HEK293T (cell line): ENCODE results near the gene LYSMD2.

Experiments
- ARNT ChIP-seq: fragments of 450-650 bp; IDR thresholded peaks from 2 replicates; pipeline ENCODE4 v1.6.1; 2017; ENCODE audit warnings: mild to moderate bottlenecking
- CTBP1 ChIP-seq: fragments of 450-650 bp; IDR thresholded peaks from 2 replicates; pipeline ENCODE4 v1.6.1; 2016; ENCODE audit warnings: borderline replicate concordance
- ELF4 ChIP-seq: fragments of 450-650 bp; IDR thresholded peaks from 2 replicates; pipeline ENCODE4 v1.6.1; 2017; ENCODE audit warnings: antibody characterized with exemption
- FOXA1 ChIP-seq: fragments of 450-650 bp; IDR thresholded peaks from 2 replicates; pipeline ENCODE4 v1.6.1; 2016; ENCODE audit warnings: mild to moderate bottlenecking
- FOXK2 ChIP-seq: fragments of 450-650 bp; IDR thresholded peaks from 2 replicates; pipeline ENCODE4 v1.6.1; 2016; ENCODE audit warnings: mild to moderate bottlenecking
- FOXM1 ChIP-seq: fragments of 450-650 bp; IDR thresholded peaks from 2 replicates; pipeline ENCODE4 v1.6.1; 2017; ENCODE audit warnings: mild to moderate bottlenecking, borderline replicate concordance
- LEF1 ChIP-seq: fragments of 450-650 bp; IDR thresholded peaks from 2 replicates; pipeline ENCODE4 v1.6.1; 2017; ENCODE audit warnings: mild to moderate bottlenecking, borderline replicate concordance
- SP1 ChIP-seq: fragments of 450-650 bp; IDR thresholded peaks from 2 replicates; pipeline ENCODE4 v1.6.1; 2017
- SUZ12 ChIP-seq: fragments of 450-650 bp; IDR thresholded peaks from 2 replicates; pipeline ENCODE4 v1.6.1; 2016; ENCODE audit warnings: mild to moderate bottlenecking
- TARDBP ChIP-seq: fragments of 450-650 bp; IDR thresholded peaks from 2 replicates; pipeline ENCODE4 v1.6.1; 2016
- TF ChIP-seq, protein P1 (sequence below): fragments of 450-650 bp; IDR thresholded peaks from 2 replicates; pipeline ENCODE4 v1.6.1; 2016

DNA sequence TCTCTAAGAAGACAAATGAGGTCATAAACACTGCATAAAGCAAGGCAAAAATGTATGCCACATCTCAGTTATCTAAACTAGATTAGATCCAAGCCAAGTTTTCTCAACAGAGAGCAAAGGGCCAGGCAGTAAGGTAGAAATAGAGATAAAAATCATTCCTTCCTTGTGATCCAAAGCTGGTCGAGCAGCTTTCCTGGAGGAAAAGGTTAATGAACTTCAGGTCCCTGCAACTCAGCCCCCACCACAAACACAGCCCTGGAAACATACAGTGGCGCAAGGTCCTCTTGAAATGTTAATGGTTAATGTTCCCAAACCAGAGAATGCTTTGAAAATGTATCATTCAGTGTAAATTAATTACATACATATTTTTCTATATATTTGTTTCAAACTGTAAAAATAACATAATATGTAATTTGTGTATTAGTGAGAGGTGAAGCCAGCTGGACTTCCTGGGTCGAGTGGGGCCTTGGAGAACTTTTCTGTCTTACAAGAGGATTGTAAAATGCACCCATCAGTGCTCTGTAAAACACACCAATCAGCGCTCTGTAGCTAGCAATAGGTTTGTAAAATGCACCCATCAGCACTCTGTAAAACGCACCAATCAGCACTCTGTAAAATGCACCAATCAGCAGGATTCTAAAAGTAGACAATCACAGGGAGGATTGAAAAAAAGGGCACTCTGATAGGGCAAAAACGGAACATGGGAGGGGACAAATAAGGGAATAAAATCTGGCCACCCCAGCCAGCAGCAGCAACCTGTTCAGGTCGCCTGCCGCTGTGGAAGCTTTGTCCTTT lies 17.1 kb downstream of the LYSMD2 start:
- no peak for TF ChIP-seq TARDBP
- TF ChIP-seq SUZ12 = no peak
- no peak for TF ChIP-seq ELF4
- TF ChIP-seq SP1 = no peak
- TF ChIP-seq FOXA1 = no peak
- no peak for TF ChIP-seq FOXK2
- TF ChIP-seq FOXM1 = no peak
- TF ChIP-seq, protein P1, sequence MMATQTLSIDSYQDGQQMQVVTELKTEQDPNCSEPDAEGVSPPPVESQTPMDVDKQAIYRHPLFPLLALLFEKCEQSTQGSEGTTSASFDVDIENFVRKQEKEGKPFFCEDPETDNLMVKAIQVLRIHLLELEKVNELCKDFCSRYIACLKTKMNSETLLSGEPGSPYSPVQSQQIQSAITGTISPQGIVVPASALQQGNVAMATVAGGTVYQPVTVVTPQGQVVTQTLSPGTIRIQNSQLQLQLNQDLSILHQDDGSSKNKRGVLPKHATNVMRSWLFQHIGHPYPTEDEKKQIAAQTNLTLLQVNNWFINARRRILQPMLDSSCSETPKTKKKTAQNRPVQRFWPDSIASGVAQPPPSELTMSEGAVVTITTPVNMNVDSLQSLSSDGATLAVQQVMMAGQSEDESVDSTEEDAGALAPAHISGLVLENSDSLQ = no peak
- TF ChIP-seq CTBP1 = no peak
- TF ChIP-seq ARNT = no peak
- TF ChIP-seq LEF1 = no peak
